HAP-1 (cell line): Measurements from ENCODE around the gene CD8B.

Source experiments
- DNase-seq, 2 experiments: peaks; one replicate each; pipeline ENCODE4 v3.0.0-alpha.2; 2016 to 2020; ENCODE audit warnings: low spot score in 2 of 2
- H3K27me3 ChIP-seq: fragments of 250-450 bp; sonication (Bioruptor Pico); 2 replicates; pipeline ENCODE4 v1.5.1; 2020; ENCODE audit warnings: low read depth, mild to moderate bottlenecking, moderate library complexity
- H3K36me3 ChIP-seq: fragments of 250-450 bp; sonication (Bioruptor Pico); replicated peaks from 2 replicates; pipeline ENCODE4 v1.5.1; 2020; ENCODE audit warnings: mild to moderate bottlenecking
- H3K4me1 ChIP-seq: fragments of 250-450 bp; sonication (Bioruptor Pico); 2 replicates; pipeline ENCODE4 v1.5.1; 2020; ENCODE audit warnings: mild to moderate bottlenecking
- H3K4me3 ChIP-seq: fragments of 250-450 bp; sonication (Bioruptor Pico); 2 replicates; pipeline ENCODE4 v1.5.1; 2020; ENCODE audit warnings: mild to moderate bottlenecking, moderate library complexity
- H3K9me3 ChIP-seq: fragments of 250-450 bp; sonication (Bioruptor Pico); 2 replicates; pipeline ENCODE4 v1.5.1; 2020; ENCODE audit warnings: mild to moderate bottlenecking, moderate library complexity
- in situ Hi-C: fragments of 300-500 bp; cut with MboI; formaldehyde crosslinking; loops from 3 replicates; pipeline ENCODE4 v1.14.3; 2020; ENCODE audit warnings: low sequenced_read_pairs, inconsistent platforms, mixed read lengths

CD8B gene

GRCh38 chr2:86825693-86826381 lies 35.8 kb downstream of the CD8B start:
- Histone ChIP-seq H3K9me3 (no peaks in the 10 kb centered on the region), H3K4me3 (no peak overlapping the region), H3K27me3 (no peaks in the 10 kb centered on the region), H3K4me1 (no peaks in the 10 kb centered on the region), H3K36me3 (no peaks in the 10 kb centered on the region)
- in situ Hi-C loops: no loop called here
- no peak for DNase-seq

GRCh38 chr2:86825036-86825692 lies 36.5 kb downstream of the CD8B start:
- in situ Hi-C loops: no loop called here
- no peak overlapping the region for H3K4me3 ChIP-seq

GRCh38 chr2:86822668-86823345 lies 38.9 kb downstream of the CD8B start:
- in situ Hi-C loops: no loop called here
- H3K27me3 ChIP-seq: no peaks in the 10 kb centered on the region
- DNase-seq: no peak

More at GRCh38 chr2:86825036-86825692, 36.5 kb downstream of the CD8B start:
- Histone ChIP-seq H3K27me3 (no peaks in the 10 kb centered on the region), H3K36me3 (no peaks in the 10 kb centered on the region), H3K4me1 (no peaks in the 10 kb centered on the region), H3K9me3 (no peaks in the 10 kb centered on the region)
- DNase-seq: no peak

GRCh38 chr2:86821842-86822241 lies 39.8 kb downstream of the CD8B start:
- in situ Hi-C loops: no loop called here
- no peaks in the 10 kb centered on the region for H3K27me3 ChIP-seq
- no peak overlapping the region for H3K4me3 ChIP-seq
- H3K9me3 ChIP-seq: no peaks in the 10 kb centered on the region
- no peaks in the 10 kb centered on the region for H3K4me1 ChIP-seq
- no peak for DNase-seq
- H3K36me3 ChIP-seq: no peaks in the 10 kb centered on the region

More at GRCh38 chr2:86822668-86823345, 38.9 kb downstream of the CD8B start:
- no peaks in the 10 kb centered on the region for H3K9me3 ChIP-seq
- H3K4me1 ChIP-seq: no peaks in the 10 kb centered on the region
- H3K4me3 ChIP-seq: no peak overlapping the region
- no peaks in the 10 kb centered on the region for H3K36me3 ChIP-seq

- H3K4me1 ChIP-seq: no peaks in the 10 kb centered on the region
- H3K27me3 ChIP-seq: no peaks in the 10 kb centered on the region
- H3K36me3 ChIP-seq: no peaks in the 10 kb centered on the region
- no peak for DNase-seq
- H3K4me3 ChIP-seq: no peak overlapping the region
- H3K9me3 ChIP-seq: no peaks in the 10 kb centered on the region
- in situ Hi-C loops: no loop called here
Observed at GRCh38 chr2:86821306-86821705, 40.4 kb downstream of the CD8B start.

- Histone ChIP-seq H3K4me1 (no peaks in the 10 kb centered on the region), H3K36me3 (no peaks in the 10 kb centered on the region), H3K9me3 (no peaks in the 10 kb centered on the region), H3K27me3 (no peaks in the 10 kb centered on the region), H3K4me3 (no peak overlapping the region)
- in situ Hi-C loops: no loop called here
- no peak for DNase-seq
Observed at GRCh38 chr2:86818957-86819356, 42.7 kb downstream of the CD8B start.

GRCh38 chr2:86818114-86818801 lies 43.4 kb downstream of the CD8B start:
- in situ Hi-C loops: no loop called here
- H3K36me3 ChIP-seq: no peaks in the 10 kb centered on the region
- no peaks in the 10 kb centered on the region for H3K27me3 ChIP-seq
- H3K4me1 ChIP-seq: no peaks in the 10 kb centered on the region
- H3K4me3 ChIP-seq: no peak overlapping the region
- no peaks in the 10 kb centered on the region for H3K9me3 ChIP-seq
- no peak for DNase-seq

GRCh38 chr2:86815611-86816010 lies 46.1 kb downstream of the CD8B start:
- in situ Hi-C loops: no loop called here
- no peak for DNase-seq

GRCh38 chr2:86809481-86810121 lies 52.1 kb downstream of the CD8B start:
- H3K4me1 ChIP-seq: peaks cover 15% of the 10 kb centered on the region
- H3K36me3 ChIP-seq: no peaks in the 10 kb centered on the region
- no peak for DNase-seq
- in situ Hi-C loops: no loop called here
- no peak overlapping the region for H3K4me3 ChIP-seq
- H3K27me3 ChIP-seq: no peaks in the 10 kb centered on the region
- H3K9me3 ChIP-seq: no peaks in the 10 kb centered on the region

More at GRCh38 chr2:86815611-86816010, 46.1 kb downstream of the CD8B start:
- Histone ChIP-seq H3K36me3 (no peaks in the 10 kb centered on the region), H3K9me3 (no peaks in the 10 kb centered on the region), H3K4me3 (no peak overlapping the region), H3K27me3 (no peaks in the 10 kb centered on the region), H3K4me1 (no peaks in the 10 kb centered on the region)

GRCh38 chr2:86808315-86809161 lies 53.1 kb downstream of the CD8B start:
- Histone ChIP-seq H3K27me3 (no peaks in the 10 kb centered on the region), H3K36me3 (no peaks in the 10 kb centered on the region), H3K4me3 (peak overlapping the region; percentile 36), H3K4me1 (peaks cover 15% of the 10 kb centered on the region), H3K9me3 (no peaks in the 10 kb centered on the region)
- in situ Hi-C loops: no loop called here
- peak; percentile 93 to 98 for DNase-seq

GRCh38 chr2:86807468-86808275 lies 54.0 kb downstream of the CD8B start:
- Histone ChIP-seq H3K4me3 (peak overlapping the region; percentile 36), H3K36me3 (no peaks in the 10 kb centered on the region), H3K27me3 (no peaks in the 10 kb centered on the region), H3K4me1 (peaks cover 15% of the 10 kb centered on the region), H3K9me3 (no peaks in the 10 kb centered on the region)
- peak; percentile 35 to 77 for DNase-seq
- in situ Hi-C loops: no loop called here

GRCh38 chr2:86807133-86807467 lies 54.6 kb downstream of the CD8B start:
- H3K4me1 ChIP-seq: peaks cover 15% of the 10 kb centered on the region
- no peaks in the 10 kb centered on the region for H3K27me3 ChIP-seq
- DNase-seq: no peak
- H3K36me3 ChIP-seq: no peaks in the 10 kb centered on the region
- no peaks in the 10 kb centered on the region for H3K9me3 ChIP-seq
- peak overlapping the region; percentile 36 for H3K4me3 ChIP-seq
- in situ Hi-C loops: no loop called here
